ENCODE measurements around the gene DNM3. TPM values are rescaled to one million over a fixed set of nuclear protein-coding genes. Genes with fewer than 3 reads are reported as not detected.

DNM3 gene
- total RNA-seq, 1 donor from 2014 or later: 1.1 TPM

DNA sequence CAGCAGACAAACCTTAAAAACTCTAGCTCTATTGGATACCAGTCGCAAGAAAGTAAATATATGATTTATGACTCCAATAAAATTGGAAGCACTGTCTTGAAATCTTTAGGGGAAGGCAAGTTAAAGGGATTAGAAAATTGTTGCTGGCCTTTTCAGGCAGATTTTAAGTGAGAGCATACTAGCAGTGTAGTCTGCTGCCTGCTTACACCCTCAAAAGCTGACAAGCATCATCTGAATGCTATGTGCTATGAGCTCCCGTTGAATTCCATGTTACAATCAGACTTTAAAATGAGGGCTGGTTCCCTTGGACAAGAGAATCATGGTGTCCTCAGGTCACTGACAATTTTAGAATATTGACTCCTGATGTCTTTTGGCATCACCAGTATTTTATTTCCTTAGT lies 308.0 kb downstream of the DNM3 start:
- Histone ChIP-seq H3F3A (ENCODE audit: low read depth) (no peaks in the 10 kb centered on the region), H3K4me1 (peaks cover 5% of the 10 kb centered on the region), H4K20me1 (ENCODE audit: low read depth) (no peaks in the 10 kb centered on the region), H3K36me3 (no peaks in the 10 kb centered on the region), H3K9me3 (ENCODE audit: low read depth) (no peaks in the 10 kb centered on the region), H2AFZ (replicated peaks) (peak overlapping the region; percentile 83), H3K4me3 (no peak overlapping the region), H3K27ac (no peak overlapping the region), H3K9ac (no peak overlapping the region), H3K79me2 (ENCODE audit: low read depth) (no peaks in the 10 kb centered on the region), H3K4me2 (no peak overlapping the region), H3K27me3 (no peaks in the 10 kb centered on the region)
- no peak for TF ChIP-seq EZH2 (IDR thresholded peaks at IDR 0.05)
- no peak for TF ChIP-seq EZH2phosphoT487 (IDR thresholded peaks at IDR 0.05)
- H3K27me3 Mint-ChIP-seq (ENCODE audit: insufficient read depth, low read depth): no peaks in the 10 kb centered on the region
- no peaks in the 10 kb centered on the region for H3K9me3 Mint-ChIP-seq
- H3K27ac Mint-ChIP-seq: no peak overlapping the region
- H3K4me1 Mint-ChIP-seq: peaks cover 18% of the 10 kb centered on the region
- H3K4me3 Mint-ChIP-seq: no peak overlapping the region
- DNase-seq (ENCODE audit: low spot score): no peak
- no peaks in the 10 kb centered on the region for H3K36me3 Mint-ChIP-seq

DNA sequence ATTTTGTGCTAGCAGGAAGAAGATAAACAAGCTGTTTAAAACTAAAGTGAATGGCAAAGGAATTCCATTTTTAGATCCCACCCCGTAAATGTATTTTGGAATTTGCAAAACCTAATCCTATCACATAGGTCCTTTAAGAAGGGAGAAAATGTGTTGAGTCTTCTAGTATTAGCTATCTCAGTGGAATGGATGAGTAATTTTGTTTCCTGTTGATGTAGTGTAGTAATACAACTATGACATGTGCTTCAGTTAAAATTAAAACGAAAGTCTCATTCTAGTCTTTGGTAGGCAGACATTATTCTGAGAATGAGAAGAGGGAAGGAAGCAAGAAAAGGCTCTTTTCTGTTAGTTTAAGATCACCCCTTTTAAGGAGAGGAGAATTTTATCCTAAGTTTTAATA lies 313.3 kb downstream of the DNM3 start:
- no peak for TF ChIP-seq EZH2 (IDR thresholded peaks at IDR 0.05)
- no peak for TF ChIP-seq EZH2phosphoT487 (IDR thresholded peaks at IDR 0.05)
- TF ChIP-seq, protein P1, sequence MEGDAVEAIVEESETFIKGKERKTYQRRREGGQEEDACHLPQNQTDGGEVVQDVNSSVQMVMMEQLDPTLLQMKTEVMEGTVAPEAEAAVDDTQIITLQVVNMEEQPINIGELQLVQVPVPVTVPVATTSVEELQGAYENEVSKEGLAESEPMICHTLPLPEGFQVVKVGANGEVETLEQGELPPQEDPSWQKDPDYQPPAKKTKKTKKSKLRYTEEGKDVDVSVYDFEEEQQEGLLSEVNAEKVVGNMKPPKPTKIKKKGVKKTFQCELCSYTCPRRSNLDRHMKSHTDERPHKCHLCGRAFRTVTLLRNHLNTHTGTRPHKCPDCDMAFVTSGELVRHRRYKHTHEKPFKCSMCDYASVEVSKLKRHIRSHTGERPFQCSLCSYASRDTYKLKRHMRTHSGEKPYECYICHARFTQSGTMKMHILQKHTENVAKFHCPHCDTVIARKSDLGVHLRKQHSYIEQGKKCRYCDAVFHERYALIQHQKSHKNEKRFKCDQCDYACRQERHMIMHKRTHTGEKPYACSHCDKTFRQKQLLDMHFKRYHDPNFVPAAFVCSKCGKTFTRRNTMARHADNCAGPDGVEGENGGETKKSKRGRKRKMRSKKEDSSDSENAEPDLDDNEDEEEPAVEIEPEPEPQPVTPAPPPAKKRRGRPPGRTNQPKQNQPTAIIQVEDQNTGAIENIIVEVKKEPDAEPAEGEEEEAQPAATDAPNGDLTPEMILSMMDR (IDR thresholded peaks at IDR 0.05): no peak
- Mint-ChIP-seq H3K4me1 (no peaks in the 10 kb centered on the region), H3K9me3 (no peaks in the 10 kb centered on the region), H3K27me3 (ENCODE audit: insufficient read depth, low read depth) (no peaks in the 10 kb centered on the region), H3K36me3 (no peaks in the 10 kb centered on the region), H3K27ac (no peak overlapping the region), H3K4me3 (no peak overlapping the region)
- Histone ChIP-seq H4K20me1 (ENCODE audit: low read depth) (no peaks in the 10 kb centered on the region), H3K27ac (no peak overlapping the region), H3K4me2 (no peak overlapping the region), H2AFZ (replicated peaks) (peak overlapping the region; percentile 11), H3K4me3 (no peak overlapping the region), H3K79me2 (ENCODE audit: low read depth) (no peaks in the 10 kb centered on the region), H3K9me3 (ENCODE audit: low read depth) (no peaks in the 10 kb centered on the region), H3K27me3 (no peaks in the 10 kb centered on the region), H3F3A (ENCODE audit: low read depth) (no peaks in the 10 kb centered on the region), H3K36me3 (no peaks in the 10 kb centered on the region), H3K9ac (no peak overlapping the region), H3K4me1 (no peaks in the 10 kb centered on the region)
- no peak for DNase-seq (ENCODE audit: low spot score)

DNA sequence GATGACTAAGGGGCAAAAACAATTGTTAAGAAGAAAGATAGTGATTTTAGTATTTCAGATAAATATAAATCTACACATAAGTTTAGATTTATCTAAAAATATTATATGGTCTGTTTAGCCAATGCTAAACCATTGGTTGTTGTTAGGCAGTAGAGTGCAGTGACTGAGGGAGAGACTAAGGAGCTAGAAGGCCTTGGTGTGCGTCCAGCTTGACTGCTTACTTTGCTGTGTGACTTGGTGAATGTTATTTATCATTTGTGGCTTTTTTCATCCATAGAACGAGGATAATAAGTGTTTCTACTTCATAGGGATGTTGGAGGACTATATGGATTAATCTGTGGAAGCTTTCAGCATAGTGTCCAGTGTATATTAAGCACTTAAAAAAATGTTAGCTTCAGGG lies 314.5 kb downstream of the DNM3 start:
- no peaks in the 10 kb centered on the region for H3K9me3 ChIP-seq (ENCODE audit: low read depth)
- no peak overlapping the region for H2AFZ ChIP-seq (replicated peaks)
- no peaks in the 10 kb centered on the region for H3K36me3 Mint-ChIP-seq
- no peak overlapping the region for H3K4me3 Mint-ChIP-seq
- no peaks in the 10 kb centered on the region for H3K79me2 ChIP-seq (ENCODE audit: low read depth)
- no peak overlapping the region for H3K27ac Mint-ChIP-seq
- TF ChIP-seq, protein P1 (IDR thresholded peaks at IDR 0.05): no peak
- TF ChIP-seq EZH2phosphoT487 (IDR thresholded peaks at IDR 0.05) (no peak), EZH2 (IDR thresholded peaks at IDR 0.05) (no peak)
- no peaks in the 10 kb centered on the region for H3K4me1 ChIP-seq
- H3K9ac ChIP-seq: no peak overlapping the region
- no peaks in the 10 kb centered on the region for H3K4me1 Mint-ChIP-seq
- H3K27me3 ChIP-seq: no peaks in the 10 kb centered on the region
- H3K27ac ChIP-seq: no peak overlapping the region
- no peaks in the 10 kb centered on the region for H3K9me3 Mint-ChIP-seq
- H3K4me3 ChIP-seq: no peak overlapping the region
- H3K36me3 ChIP-seq: no peaks in the 10 kb centered on the region
- H3K27me3 Mint-ChIP-seq (ENCODE audit: insufficient read depth, low read depth): no peaks in the 10 kb centered on the region
- no peak for DNase-seq (ENCODE audit: low spot score)
- H3F3A ChIP-seq (ENCODE audit: low read depth): no peaks in the 10 kb centered on the region
- no peaks in the 10 kb centered on the region for H4K20me1 ChIP-seq (ENCODE audit: low read depth)
- no peak overlapping the region for H3K4me2 ChIP-seq

DNA sequence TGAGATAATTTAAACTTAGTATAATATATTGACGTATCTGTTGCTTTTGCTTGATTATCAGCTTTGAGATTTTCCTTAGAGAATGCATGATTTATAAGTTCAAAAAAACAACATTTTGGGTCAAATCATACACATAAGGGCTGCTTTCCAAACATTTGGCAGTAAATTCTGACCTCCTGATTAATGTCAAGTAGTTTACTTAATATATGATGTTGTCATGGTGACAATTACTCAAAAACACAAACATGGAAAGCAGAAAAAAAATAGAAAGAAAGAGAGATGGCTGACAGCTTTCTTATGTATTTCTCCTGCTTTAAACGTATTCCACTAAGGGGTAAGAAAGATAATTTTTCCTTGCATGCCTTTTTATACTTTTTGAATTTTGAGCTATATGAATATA lies 320.9 kb downstream of the DNM3 start:
- no peaks in the 10 kb centered on the region for H4K20me1 ChIP-seq (ENCODE audit: low read depth)
- no peaks in the 10 kb centered on the region for H3F3A ChIP-seq (ENCODE audit: low read depth)
- no peaks in the 10 kb centered on the region for H3K36me3 Mint-ChIP-seq
- H3K4me3 ChIP-seq: no peak overlapping the region
- no peak overlapping the region for H2AFZ ChIP-seq (replicated peaks)
- no peak overlapping the region for H3K27ac Mint-ChIP-seq
- H3K9me3 Mint-ChIP-seq: no peaks in the 10 kb centered on the region
- H3K4me3 Mint-ChIP-seq: no peak overlapping the region
- H3K79me2 ChIP-seq (ENCODE audit: low read depth): no peaks in the 10 kb centered on the region
- H3K4me2 ChIP-seq: no peak overlapping the region
- no peak overlapping the region for H3K9ac ChIP-seq
- H3K27me3 ChIP-seq: no peaks in the 10 kb centered on the region
- H3K27me3 Mint-ChIP-seq (ENCODE audit: insufficient read depth, low read depth): no peaks in the 10 kb centered on the region
- H3K36me3 ChIP-seq: no peaks in the 10 kb centered on the region
- H3K4me1 ChIP-seq: no peaks in the 10 kb centered on the region
- TF ChIP-seq, protein P1 (IDR thresholded peaks at IDR 0.05): no peak
- TF ChIP-seq EZH2 (IDR thresholded peaks at IDR 0.05) (no peak), EZH2phosphoT487 (IDR thresholded peaks at IDR 0.05) (no peak)
- no peaks in the 10 kb centered on the region for H3K4me1 Mint-ChIP-seq
- DNase-seq (ENCODE audit: low spot score): no peak
- no peaks in the 10 kb centered on the region for H3K9me3 ChIP-seq (ENCODE audit: low read depth)
- H3K27ac ChIP-seq: no peak overlapping the region

Data from neural progenitor cell (in vitro differentiated cells).